Fibroblast of pulmonary artery (primary cell): ENCODE measurements around the gene BCL3.

ENCODE experiments used
- DNase-seq: peaks from one replicate; pipeline ENCODE4 v3.0.0-alpha.2; 2010; ENCODE audit warnings: low read depth
- H3K4me3 ChIP-seq: replicated peaks from 2 replicates; pipeline ENCODE4 v1.5.1; 2011; ENCODE audit warnings: low read depth, mild to moderate bottlenecking, control low read depth, low read length, moderate library complexity
- TF ChIP-seq, protein P1 (sequence below): IDR thresholded peaks from 2 replicates; pipeline ENCODE4 v1.5.1; 2011; ENCODE audit warnings: mild to moderate bottlenecking, control low read depth, low read length, inconsistent platforms; ENCODE audit errors: missing control alignments

BCL3 gene

DNA sequence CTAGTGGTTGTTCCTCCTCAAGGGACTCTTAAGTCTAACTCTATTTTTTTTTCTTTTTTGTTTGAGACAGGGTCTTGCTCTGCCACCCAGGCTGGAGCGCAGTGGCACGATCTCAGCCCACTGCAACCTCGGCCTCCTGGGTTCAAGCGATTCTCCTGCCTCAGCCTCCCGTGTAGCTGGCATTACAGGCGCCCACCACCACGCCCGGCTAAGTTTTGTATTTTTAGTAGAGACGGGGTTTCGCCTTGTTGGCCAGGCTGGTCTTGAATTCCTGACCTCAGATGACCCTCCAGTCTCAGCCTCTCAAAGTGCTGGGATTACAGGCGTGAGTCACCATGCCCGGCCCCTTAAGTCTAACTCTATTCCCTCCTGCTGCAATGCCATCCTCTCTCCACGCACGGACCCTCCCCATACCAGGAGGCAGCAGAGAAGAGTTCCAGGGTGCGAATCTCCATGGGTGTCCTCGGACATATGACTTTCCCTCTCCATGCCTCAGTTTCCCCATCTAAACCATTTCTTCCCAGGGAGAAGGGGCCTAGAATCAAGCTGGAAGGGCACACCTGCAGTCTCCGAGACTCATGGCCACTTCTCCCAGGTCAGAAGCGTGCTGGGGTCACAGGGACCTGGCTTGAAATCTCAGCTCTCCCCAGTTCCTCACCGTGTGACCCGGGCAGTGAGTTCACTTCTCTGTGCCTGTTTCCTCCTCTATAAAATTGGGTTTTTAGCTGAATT, 6.0 kb upstream of the BCL3 start:
- no peak overlapping the region for H3K4me3 ChIP-seq
- TF ChIP-seq, protein P1, sequence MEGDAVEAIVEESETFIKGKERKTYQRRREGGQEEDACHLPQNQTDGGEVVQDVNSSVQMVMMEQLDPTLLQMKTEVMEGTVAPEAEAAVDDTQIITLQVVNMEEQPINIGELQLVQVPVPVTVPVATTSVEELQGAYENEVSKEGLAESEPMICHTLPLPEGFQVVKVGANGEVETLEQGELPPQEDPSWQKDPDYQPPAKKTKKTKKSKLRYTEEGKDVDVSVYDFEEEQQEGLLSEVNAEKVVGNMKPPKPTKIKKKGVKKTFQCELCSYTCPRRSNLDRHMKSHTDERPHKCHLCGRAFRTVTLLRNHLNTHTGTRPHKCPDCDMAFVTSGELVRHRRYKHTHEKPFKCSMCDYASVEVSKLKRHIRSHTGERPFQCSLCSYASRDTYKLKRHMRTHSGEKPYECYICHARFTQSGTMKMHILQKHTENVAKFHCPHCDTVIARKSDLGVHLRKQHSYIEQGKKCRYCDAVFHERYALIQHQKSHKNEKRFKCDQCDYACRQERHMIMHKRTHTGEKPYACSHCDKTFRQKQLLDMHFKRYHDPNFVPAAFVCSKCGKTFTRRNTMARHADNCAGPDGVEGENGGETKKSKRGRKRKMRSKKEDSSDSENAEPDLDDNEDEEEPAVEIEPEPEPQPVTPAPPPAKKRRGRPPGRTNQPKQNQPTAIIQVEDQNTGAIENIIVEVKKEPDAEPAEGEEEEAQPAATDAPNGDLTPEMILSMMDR: no peak
- DNase-seq: no peak

DNA sequence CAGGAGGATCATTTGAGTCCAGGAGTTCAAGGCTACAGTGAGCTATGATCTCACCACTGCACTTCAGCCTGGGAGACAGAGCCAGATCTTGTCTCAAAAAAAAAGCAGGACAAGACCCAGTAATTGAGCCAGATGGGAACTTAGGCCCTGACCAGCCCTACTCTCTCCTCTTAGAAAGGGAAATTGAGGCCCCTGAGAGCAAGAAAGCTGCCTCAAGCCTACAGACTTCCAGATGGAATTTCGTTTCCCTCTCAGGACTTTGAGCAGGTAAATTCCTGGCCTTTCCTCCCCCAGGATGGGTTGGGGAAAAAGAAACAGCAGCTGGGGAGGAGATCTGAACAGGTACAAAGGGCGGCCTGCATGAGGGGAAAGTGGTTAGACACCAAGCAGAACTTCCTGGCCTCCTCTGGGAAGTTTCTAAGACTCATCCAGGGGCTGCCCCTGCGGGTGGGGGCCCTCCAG, 3.6 kb upstream of the BCL3 start:
- TF ChIP-seq, protein P1: no peak
- no peak for DNase-seq
- no peak overlapping the region for H3K4me3 ChIP-seq

DNA sequence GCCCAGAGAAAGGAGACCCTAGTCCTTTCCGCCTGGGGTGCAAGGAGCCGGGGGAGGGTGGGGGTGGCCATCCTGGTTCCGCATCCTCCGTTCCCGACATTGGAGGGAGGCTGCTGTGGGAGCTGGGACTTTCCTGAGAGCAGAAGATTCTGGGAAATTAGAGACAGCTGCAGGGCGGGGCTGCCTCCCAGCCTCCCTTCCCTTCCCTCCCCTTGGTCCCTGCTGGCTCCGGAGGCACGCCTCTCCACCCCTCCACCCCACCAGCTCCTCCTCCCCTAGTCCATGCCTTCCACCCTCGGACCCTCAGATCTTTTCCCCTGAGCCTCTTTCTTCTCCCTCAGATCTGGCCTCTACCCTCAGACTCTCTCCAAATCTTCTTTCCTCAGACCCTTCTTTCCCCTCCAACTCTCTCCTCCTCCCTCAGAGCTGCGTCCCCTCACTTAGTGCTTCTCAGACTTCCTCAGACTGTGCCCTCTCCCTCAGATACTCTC, 3.1 kb upstream of the BCL3 start:
- no peak overlapping the region for H3K4me3 ChIP-seq
- TF ChIP-seq, protein P1: no peak
- peak; percentile 92 for DNase-seq

DNA sequence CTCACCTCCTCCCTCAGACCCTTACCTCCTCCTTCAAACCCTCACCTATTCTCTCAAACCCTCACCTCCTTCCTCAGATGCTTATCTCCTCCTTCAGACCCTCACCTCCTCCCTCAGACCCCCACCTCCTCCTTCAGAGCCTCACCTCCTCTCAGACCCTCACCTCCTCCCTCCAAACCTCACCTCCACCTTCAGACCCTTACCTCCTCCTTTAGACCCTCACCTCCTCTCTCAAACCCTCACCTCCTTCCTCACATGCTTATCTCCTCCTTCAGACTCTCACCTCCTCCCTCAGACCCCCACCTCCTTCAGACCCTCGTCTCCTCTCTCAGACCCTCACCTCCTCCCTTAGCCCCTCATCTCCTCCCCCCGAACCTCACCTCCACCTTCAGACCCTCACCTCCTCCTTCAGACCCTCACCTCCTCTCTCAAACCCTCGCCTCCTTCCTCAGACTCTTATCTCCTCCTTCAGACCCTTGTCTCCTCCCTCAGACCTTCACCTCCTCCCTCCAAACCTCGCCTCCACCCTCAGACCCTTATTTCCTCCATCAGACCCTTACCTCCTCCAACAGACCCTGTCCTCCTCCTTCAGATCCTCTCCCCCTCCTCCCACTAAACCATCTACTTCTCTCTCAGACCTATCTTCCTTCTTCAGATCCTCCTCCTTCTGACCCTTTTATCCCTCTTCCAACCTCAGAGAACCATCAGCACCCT, 2.5 kb upstream of the BCL3 start:
- H3K4me3 ChIP-seq: no peak overlapping the region
- TF ChIP-seq, protein P1: no peak
- no peak for DNase-seq

DNA sequence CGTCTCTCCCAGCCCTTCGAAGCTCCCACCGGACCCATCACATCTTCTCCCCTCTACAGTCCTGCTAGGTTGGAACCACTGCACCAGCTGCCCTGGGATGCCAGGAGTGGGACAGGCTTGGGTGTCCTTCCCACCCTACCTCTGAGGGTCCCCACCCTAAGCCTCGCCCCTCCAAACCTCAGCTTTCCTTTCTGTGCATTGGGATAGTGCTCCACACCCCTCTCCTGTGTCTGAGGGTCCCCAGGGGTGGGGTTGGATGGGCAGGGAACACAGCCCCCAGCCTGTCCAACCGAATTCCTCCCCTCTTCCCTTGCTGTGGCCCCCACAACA, 1.9 kb upstream of the BCL3 start:
- H3K4me3 ChIP-seq: no peak overlapping the region
- TF ChIP-seq, protein P1: no peak
- no peak for DNase-seq

DNA sequence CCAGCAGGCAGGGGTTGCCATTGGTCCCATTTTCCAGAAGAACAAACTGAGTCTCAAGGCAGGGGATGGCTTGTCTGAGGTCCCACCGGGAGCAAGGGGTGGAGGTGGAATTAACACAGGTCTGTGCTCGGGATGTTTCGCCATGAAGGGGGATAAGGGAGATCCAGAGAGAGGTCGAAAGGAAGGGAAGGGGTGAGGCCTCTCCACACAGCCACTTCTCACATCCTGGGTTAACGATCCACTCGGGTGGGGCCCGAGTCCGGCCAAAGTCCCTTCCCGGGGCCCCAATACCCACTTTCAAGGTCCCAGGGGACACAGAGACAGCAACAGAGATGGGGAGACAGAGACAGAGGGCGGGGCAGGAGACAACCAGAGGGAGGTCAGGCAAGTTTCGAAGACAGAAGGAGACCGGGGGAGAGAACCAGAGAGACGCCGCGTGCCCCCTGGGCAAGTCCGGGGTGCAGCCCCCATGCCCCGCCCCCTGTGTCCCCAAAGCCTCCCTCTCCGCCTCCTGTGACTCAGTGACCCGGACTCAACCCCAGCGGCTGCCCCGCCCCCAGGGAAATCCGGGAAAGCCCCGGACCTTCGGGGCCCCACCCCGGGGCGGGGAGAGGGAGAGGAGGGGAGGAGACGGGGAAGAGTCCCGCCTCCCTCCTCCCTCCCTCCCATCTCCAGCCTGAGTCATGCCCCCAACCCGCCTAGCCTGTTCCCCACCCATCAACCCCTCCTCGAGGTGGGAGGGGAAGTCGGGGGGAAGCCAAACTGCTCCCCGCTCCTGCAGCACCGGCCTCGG, 1.4 kb upstream of the BCL3 start:
- DNase-seq: peak; percentile 97
- TF ChIP-seq, protein P1: no peak
- peak overlapping the region; percentile 46 for H3K4me3 ChIP-seq
